Measurements from ENCODE around the gene PDE4DIP.
"Not testable (repeated sequence)": the region's sequence is repeated elsewhere in the genome, so short reads cannot be mapped to it uniquely, and the experiment has no call there.

DNA sequence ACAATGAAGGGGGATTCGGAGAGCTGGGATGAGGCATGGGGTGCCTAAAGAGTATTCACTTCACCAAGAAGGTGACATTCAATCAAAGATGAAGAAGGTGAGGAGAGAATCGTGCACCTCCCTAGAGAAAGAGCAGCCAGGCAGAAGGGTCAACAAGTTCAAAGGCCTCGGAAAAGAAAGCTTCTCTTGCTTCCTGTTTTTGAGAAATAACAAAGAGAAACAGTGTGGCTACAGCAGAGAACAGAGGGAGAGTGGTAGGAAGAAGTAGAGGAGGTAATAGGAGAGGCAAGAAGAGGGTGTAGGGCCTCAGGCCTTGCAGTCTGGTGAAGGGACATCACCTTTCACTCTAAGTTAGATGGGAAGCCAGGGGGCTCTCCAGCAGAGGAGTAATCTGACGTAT is 41.0 kb downstream of the PDE4DIP start:
- not testable (repeated sequence) for TF ChIP-seq CTCF (conservative IDR thresholded peaks at IDR 0.05 in 1 of 2, IDR thresholded peaks at IDR 0.05 in 1 of 2; ENCODE audit: extremely low read depth in 1 of 2, insufficient read depth in 1 of 2, low read depth in 1 of 2, low read length in 2 of 2); EZH2 (IDR thresholded peaks at IDR 0.05; ENCODE audit: borderline replicate concordance, low read length)
